GM12878 (cell line): ENCODE results near the gene DLK2.

Experiments
- ASH2L ChIP-seq: fragments of 300-600, 200-600 bp; sonication (generic); IDR thresholded peaks from 2 replicates; pipeline ENCODE4 v1.6.1; 2017; ENCODE audit warnings: low read depth, mild to moderate bottlenecking, borderline replicate concordance
- ATF7 ChIP-seq: fragments of 450-650 bp; IDR thresholded peaks from 2 replicates; pipeline ENCODE4 v1.6.1; 2016; ENCODE audit warnings: low read depth, mild to moderate bottlenecking
- BACH1 ChIP-seq: fragments of 450-650 bp; IDR thresholded peaks from 2 replicates; pipeline ENCODE4 v1.6.1; 2017; ENCODE audit warnings: mild to moderate bottlenecking, borderline replicate concordance
- CEBPB ChIP-seq, 2 experiments: fragments of 150-350 bp in 1 of 2; IDR thresholded peaks; 2 replicates each; pipeline ENCODE4 v1.6.1; 2012 to 2014; ENCODE audit warnings: low read depth in 2 of 2, low read length in 2 of 2, borderline replicate concordance in 1 of 2, inconsistent platforms in 1 of 2
- EP300 ChIP-seq, 2 experiments: fragments of 150-350 bp in 1 of 2; IDR thresholded peaks; 2 replicates each; pipeline ENCODE4 v1.6.1; 2011 to 2012; ENCODE audit warnings: low read depth in 2 of 2, low read length in 2 of 2, borderline replicate concordance in 1 of 2, improper control_type of control experiment in 1 of 2, inconsistent platforms in 1 of 2; ENCODE audit not compliant: control insufficient read depth in 1 of 2
- EZH2 ChIP-seq: IDR thresholded peaks from 2 replicates; pipeline ENCODE4 v1.6.1; 2012; ENCODE audit warnings: low read depth, mild to moderate bottlenecking, control low read depth, inconsistent platforms, low read length, borderline replicate concordance; ENCODE audit not compliant: control insufficient read depth
- HDAC6 ChIP-seq: fragments of 200-600 bp; sonication (generic); IDR thresholded peaks from one replicate; pipeline ENCODE4 v1.8.0; 2017; ENCODE audit warnings: antibody characterized with exemption; ENCODE audit not compliant: unreplicated experiment
- MYC ChIP-seq: IDR thresholded peaks from 2 replicates; pipeline ENCODE4 v1.6.1; 2011; ENCODE audit warnings: mild to moderate bottlenecking, low read length, moderate library complexity, inconsistent platforms; ENCODE audit not compliant: insufficient read depth, insufficient replicate concordance, insufficient read length, severe bottlenecking
- SP1 ChIP-seq: IDR thresholded peaks from one replicate; pipeline ENCODE4 v1.6.1; 2011; ENCODE audit warnings: low read depth, low read length
- TBL1XR1 ChIP-seq: IDR thresholded peaks from 2 replicates; pipeline ENCODE4 v1.6.1; 2012; ENCODE audit warnings: low read depth, low read length, improper control_type of control experiment
- TF ChIP-seq, protein P1 (sequence below): fragments of 450-650 bp; formaldehyde crosslinking; IDR thresholded peaks from 2 replicates; pipeline ENCODE4 v1.4.0; 2022; ENCODE audit warnings: mild to moderate bottlenecking, moderate library complexity
- TF ChIP-seq, protein P2 (sequence below), 3 experiments: IDR thresholded peaks in 2 of 3; conservative IDR thresholded peaks in 1 of 3; 2 replicates each; pipeline ENCODE4 v1.5.1; 2011; ENCODE audit warnings: low read depth in 3 of 3, low read length in 3 of 3, mild to moderate bottlenecking in 3 of 3, control low read depth in 2 of 3, moderate library complexity in 2 of 3, inconsistent platforms in 1 of 3, mixed read lengths in 1 of 3; ENCODE audit not compliant: control insufficient read depth in 2 of 3, insufficient read depth in 1 of 3; ENCODE audit errors: extremely low read depth in 1 of 3
- TF ChIP-seq, protein P3 (sequence below): fragments of 450-650 bp; IDR thresholded peaks from 2 replicates; pipeline ENCODE4 v1.6.1; 2017; ENCODE audit warnings: mild to moderate bottlenecking

DNA sequence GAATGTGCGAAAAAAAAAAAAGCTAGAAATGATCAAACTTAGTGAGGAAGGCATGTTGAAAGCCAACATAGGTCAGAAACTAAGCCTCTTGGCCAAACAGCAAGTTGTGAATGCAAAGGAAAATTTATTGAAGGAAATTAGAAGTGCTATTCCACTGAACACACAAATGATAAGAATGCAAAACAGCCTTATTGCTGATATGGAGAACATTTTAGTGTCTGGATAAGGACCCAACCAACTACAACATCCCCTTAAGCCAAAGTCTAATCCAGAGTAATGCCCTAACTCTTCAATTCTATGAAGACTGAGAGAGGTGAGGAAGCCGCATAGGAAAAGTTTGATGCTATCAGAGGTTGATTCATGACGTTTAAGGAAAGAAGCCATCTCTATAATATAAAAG, 33.5 kb downstream of the DLK2 start:
- TF ChIP-seq, protein P1, sequence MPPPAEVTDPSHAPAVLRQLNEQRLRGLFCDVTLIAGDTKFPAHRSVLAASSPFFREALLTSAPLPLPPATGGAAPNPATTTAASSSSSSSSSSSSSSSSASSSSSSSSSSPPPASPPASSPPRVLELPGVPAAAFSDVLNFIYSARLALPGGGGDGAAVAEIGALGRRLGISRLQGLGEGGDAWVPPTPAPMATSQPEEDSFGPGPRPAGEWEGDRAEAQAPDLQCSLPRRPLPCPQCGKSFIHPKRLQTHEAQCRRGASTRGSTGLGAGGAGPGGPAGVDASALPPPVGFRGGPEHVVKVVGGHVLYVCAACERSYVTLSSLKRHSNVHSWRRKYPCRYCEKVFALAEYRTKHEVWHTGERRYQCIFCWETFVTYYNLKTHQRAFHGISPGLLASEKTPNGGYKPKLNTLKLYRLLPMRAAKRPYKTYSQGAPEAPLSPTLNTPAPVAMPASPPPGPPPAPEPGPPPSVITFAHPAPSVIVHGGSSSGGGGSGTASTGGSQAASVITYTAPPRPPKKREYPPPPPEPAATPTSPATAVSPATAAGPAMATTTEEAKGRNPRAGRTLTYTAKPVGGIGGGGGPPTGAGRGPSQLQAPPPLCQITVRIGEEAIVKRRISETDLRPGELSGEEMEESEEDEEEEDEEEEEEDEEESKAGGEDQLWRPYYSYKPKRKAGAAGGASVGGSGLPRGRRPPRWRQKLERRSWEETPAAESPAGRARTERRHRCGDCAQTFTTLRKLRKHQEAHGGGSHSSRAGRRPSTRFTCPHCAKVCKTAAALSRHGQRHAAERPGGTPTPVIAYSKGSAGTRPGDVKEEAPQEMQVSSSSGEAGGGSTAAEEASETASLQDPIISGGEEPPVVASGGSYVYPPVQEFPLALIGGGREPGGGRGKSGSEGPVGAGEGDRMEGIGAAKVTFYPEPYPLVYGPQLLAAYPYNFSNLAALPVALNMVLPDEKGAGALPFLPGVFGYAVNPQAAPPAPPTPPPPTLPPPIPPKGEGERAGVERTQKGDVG (CRISPR knock-in tag), result no peak
- TF ChIP-seq MYC (no peak), BACH1 (no peak), EZH2 (no peak), TBL1XR1 (no peak), HDAC6 (no peak), ASH2L (no peak), ATF7 (no peak), SP1 (no peak), EP300 (IDR thresholded peaks at IDR 0.05; ENCODE audit: borderline replicate concordance in 1 of 2, control insufficient read depth in 1 of 2, low read depth in 2 of 2, low read length in 2 of 2) (no peak), CEBPB (IDR thresholded peaks at IDR 0.05; ENCODE audit: borderline replicate concordance in 1 of 2, low read depth in 2 of 2, low read length in 2 of 2) (no peak)
- TF ChIP-seq, protein P2, sequence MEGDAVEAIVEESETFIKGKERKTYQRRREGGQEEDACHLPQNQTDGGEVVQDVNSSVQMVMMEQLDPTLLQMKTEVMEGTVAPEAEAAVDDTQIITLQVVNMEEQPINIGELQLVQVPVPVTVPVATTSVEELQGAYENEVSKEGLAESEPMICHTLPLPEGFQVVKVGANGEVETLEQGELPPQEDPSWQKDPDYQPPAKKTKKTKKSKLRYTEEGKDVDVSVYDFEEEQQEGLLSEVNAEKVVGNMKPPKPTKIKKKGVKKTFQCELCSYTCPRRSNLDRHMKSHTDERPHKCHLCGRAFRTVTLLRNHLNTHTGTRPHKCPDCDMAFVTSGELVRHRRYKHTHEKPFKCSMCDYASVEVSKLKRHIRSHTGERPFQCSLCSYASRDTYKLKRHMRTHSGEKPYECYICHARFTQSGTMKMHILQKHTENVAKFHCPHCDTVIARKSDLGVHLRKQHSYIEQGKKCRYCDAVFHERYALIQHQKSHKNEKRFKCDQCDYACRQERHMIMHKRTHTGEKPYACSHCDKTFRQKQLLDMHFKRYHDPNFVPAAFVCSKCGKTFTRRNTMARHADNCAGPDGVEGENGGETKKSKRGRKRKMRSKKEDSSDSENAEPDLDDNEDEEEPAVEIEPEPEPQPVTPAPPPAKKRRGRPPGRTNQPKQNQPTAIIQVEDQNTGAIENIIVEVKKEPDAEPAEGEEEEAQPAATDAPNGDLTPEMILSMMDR (IDR thresholded peaks at IDR 0.05 in 2 of 3, conservative IDR thresholded peaks at IDR 0.05 in 1 of 3; ENCODE audit: control insufficient read depth in 2 of 3, extremely low read depth in 1 of 3, insufficient read depth in 1 of 3, low read depth in 3 of 3, low read length in 3 of 3), result no peak
- TF ChIP-seq, protein P3, sequence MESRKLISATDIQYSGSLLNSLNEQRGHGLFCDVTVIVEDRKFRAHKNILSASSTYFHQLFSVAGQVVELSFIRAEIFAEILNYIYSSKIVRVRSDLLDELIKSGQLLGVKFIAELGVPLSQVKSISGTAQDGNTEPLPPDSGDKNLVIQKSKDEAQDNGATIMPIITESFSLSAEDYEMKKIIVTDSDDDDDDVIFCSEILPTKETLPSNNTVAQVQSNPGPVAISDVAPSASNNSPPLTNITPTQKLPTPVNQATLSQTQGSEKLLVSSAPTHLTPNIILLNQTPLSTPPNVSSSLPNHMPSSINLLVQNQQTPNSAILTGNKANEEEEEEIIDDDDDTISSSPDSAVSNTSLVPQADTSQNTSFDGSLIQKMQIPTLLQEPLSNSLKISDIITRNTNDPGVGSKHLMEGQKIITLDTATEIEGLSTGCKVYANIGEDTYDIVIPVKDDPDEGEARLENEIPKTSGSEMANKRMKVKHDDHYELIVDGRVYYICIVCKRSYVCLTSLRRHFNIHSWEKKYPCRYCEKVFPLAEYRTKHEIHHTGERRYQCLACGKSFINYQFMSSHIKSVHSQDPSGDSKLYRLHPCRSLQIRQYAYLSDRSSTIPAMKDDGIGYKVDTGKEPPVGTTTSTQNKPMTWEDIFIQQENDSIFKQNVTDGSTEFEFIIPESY, result no peak
